IMR-90 (cell line): ENCODE measurements around the gene NT5DC1. TPM values are rescaled to one million over a fixed set of nuclear protein-coding genes. Genes with fewer than 3 reads are reported as not detected.

Source experiments
- ATAC-seq: fragments of 200-7000 bp; cut with Tn5 transposase; 2 replicates; pipeline ENCODE4 v1.9.1; 2020; ENCODE audit warnings: low read depth, mild to moderate bottlenecking, moderate library complexity
- BruUV-seq: library from RNA; stranded (reverse); fragments of 400-500 nt; replicated peaks from 2 replicates; lab custom pipeline; 2021; lab: Mats Ljungman, UMichigan
- CTCF ChIA-PET: fragments of 300-600 bp; formaldehyde crosslinking; extraction: SDS; loops from one replicate; lab custom pipeline; 2021; ENCODE audit warnings: antibody characterized with exemption; lab: Yijun Ruan, JAX
- POLR2A ChIA-PET: fragments of 300-600 bp; sonication (Branson Sonifier 250); formaldehyde crosslinking; loops from one replicate; lab custom pipeline; 2022; ENCODE audit warnings: antibody characterized with exemption; ENCODE audit not compliant: unreplicated experiment; lab: Charles Lee
- DNase-seq: peaks from one replicate; pipeline ENCODE4 v3.0.0; 2013
- H2AFZ ChIP-seq: replicated peaks from 2 replicates; pipeline ENCODE3; 2013; ENCODE audit warnings: low read length, mild to moderate bottlenecking; ENCODE audit not compliant: poor library complexity
- H2AK5ac ChIP-seq: 2 replicates; pipeline ENCODE4 v1.6.1; 2013; ENCODE audit warnings: low read depth, low read length, inconsistent platforms
- H2AK9ac ChIP-seq: replicated peaks from 2 replicates; pipeline ENCODE3; 2013; ENCODE audit warnings: mild to moderate bottlenecking, low read depth, low read length, moderate library complexity; ENCODE audit not compliant: poor library complexity
- H2BK120ac ChIP-seq: 2 replicates; pipeline ENCODE4 v1.6.1; 2013; ENCODE audit warnings: low read depth, low read length, inconsistent platforms
- H2BK15ac ChIP-seq: 3 replicates; pipeline ENCODE4 v1.6.1; 2013; ENCODE audit warnings: low read depth, low read length, inconsistent platforms
- H2BK20ac ChIP-seq: 2 replicates; pipeline ENCODE4 v1.6.1; 2013; ENCODE audit warnings: low read depth, mild to moderate bottlenecking, inconsistent platforms, low read length, moderate library complexity
- H2BK5ac ChIP-seq: 2 replicates; pipeline ENCODE4 v1.6.1; 2013; ENCODE audit warnings: mild to moderate bottlenecking, low read depth, low read length, inconsistent platforms; ENCODE audit not compliant: poor library complexity, severe bottlenecking
- H3K14ac ChIP-seq: replicated peaks from 2 replicates; pipeline ENCODE4 v1.6.1; 2013; ENCODE audit warnings: low read depth, low read length, inconsistent platforms
- H3K18ac ChIP-seq: 2 replicates; pipeline ENCODE4 v1.6.1; 2013; ENCODE audit warnings: low read depth, low read length, control low read depth
- H3K23ac ChIP-seq: 2 replicates; pipeline ENCODE4 v1.6.1; 2013; ENCODE audit warnings: low read depth, low read length, inconsistent platforms
- H3K27ac ChIP-seq: 2 replicates; pipeline ENCODE4 v1.5.1; 2013; ENCODE audit warnings: mild to moderate bottlenecking, control low read depth, low read length; ENCODE audit not compliant: insufficient read depth
- H3K27me3 ChIP-seq: 2 replicates; pipeline ENCODE4 v1.6.1; 2013; ENCODE audit warnings: low read length; ENCODE audit not compliant: control insufficient read depth, insufficient read depth
- H3K36me3 ChIP-seq: 2 replicates; pipeline ENCODE4 v1.6.1; 2013; ENCODE audit warnings: low read length, mixed read lengths; ENCODE audit not compliant: control insufficient read depth, insufficient read depth
- H3K4ac ChIP-seq: 2 replicates; pipeline ENCODE4 v1.6.1; 2013; ENCODE audit warnings: low read depth, low read length, inconsistent platforms
- H3K4me1 ChIP-seq: 2 replicates; pipeline ENCODE4 v1.6.1; 2013; ENCODE audit warnings: low read length, mixed read lengths; ENCODE audit not compliant: control insufficient read depth, insufficient read depth
- H3K4me2 ChIP-seq: 2 replicates; pipeline ENCODE4 v1.6.1; 2013; ENCODE audit warnings: low read depth, mild to moderate bottlenecking, control low read depth, low read length, moderate library complexity
- H3K4me3 ChIP-seq: 2 replicates; pipeline ENCODE4 v1.5.1; 2013; ENCODE audit warnings: low read depth, mild to moderate bottlenecking, control low read depth, low read length, moderate library complexity; ENCODE audit not compliant: insufficient read depth
- H3K56ac ChIP-seq: 2 replicates; pipeline ENCODE4 v1.6.1; 2013; ENCODE audit warnings: low read length, inconsistent platforms; ENCODE audit not compliant: insufficient read depth; ENCODE audit errors: extremely low read depth
- H3K79me1 ChIP-seq, 2 experiments: 2 replicates each; pipeline ENCODE4 v1.6.1; 2013; ENCODE audit warnings: low read length in 2 of 2, inconsistent platforms in 1 of 2, low read depth in 1 of 2
- H3K9ac ChIP-seq: 2 replicates; pipeline ENCODE4 v1.6.1; 2013; ENCODE audit warnings: low read depth, low read length, control low read depth
- H3K9me1 ChIP-seq: 2 replicates; pipeline ENCODE4 v1.6.1; 2013; ENCODE audit warnings: low read length, inconsistent platforms; ENCODE audit not compliant: insufficient read depth
- H3K9me3 ChIP-seq: 2 replicates; pipeline ENCODE4 v1.6.1; 2013; ENCODE audit warnings: low read length; ENCODE audit not compliant: control insufficient read depth, insufficient read depth
- H4K20me1 ChIP-seq: 2 replicates; pipeline ENCODE4 v1.6.1; 2013; ENCODE audit warnings: low read length, inconsistent platforms; ENCODE audit not compliant: insufficient read depth
- H4K5ac ChIP-seq: 2 replicates; pipeline ENCODE4 v1.6.1; 2013; ENCODE audit warnings: mild to moderate bottlenecking, low read depth, low read length, control low read depth
- H4K8ac ChIP-seq, 2 experiments: 2 replicates each; pipeline ENCODE4 v1.6.1; 2013; ENCODE audit warnings: low read depth in 2 of 2, low read length in 2 of 2, control low read depth in 1 of 2, inconsistent platforms in 1 of 2
- H4K91ac ChIP-seq: 2 replicates; pipeline ENCODE4 v1.6.1; 2013; ENCODE audit warnings: low read depth, low read length, inconsistent platforms; ENCODE audit not compliant: insufficient read depth
- BHLHE40 ChIP-seq: fragments of 150-350 bp; IDR thresholded peaks from 2 replicates; pipeline ENCODE4 v1.6.1; 2016; ENCODE audit warnings: mild to moderate bottlenecking, low read depth, low read length
- CEBPB ChIP-seq: IDR thresholded peaks from 2 replicates; pipeline ENCODE4 v1.6.1; 2012; ENCODE audit warnings: low read depth, low read length, improper control_type of control experiment
- ELK1 ChIP-seq: fragments of 150-350 bp; IDR thresholded peaks from 2 replicates; pipeline ENCODE4 v1.6.1; 2016; ENCODE audit warnings: low read depth, mild to moderate bottlenecking, low read length, moderate library complexity, borderline replicate concordance
- FOS ChIP-seq: fragments of 150-350 bp; IDR thresholded peaks from 2 replicates; pipeline ENCODE4 v1.6.1; 2016; ENCODE audit warnings: low read depth, low read length
- MAFK ChIP-seq: IDR thresholded peaks from 2 replicates; pipeline ENCODE4 v1.6.1; 2012; ENCODE audit warnings: low read depth, low read length, improper control_type of control experiment
- NFE2L2 ChIP-seq: fragments of 150-350 bp; IDR thresholded peaks from 2 replicates; pipeline ENCODE4 v1.6.1; 2016; ENCODE audit warnings: low read depth, mild to moderate bottlenecking, low read length
- POLR2A ChIP-seq: IDR thresholded peaks from 2 replicates; pipeline ENCODE4 v1.6.1; 2012; ENCODE audit warnings: mild to moderate bottlenecking, low read depth, low read length
- RCOR1 ChIP-seq: IDR thresholded peaks from 2 replicates; pipeline ENCODE4 v1.6.1; 2012; ENCODE audit warnings: mild to moderate bottlenecking, low read length, improper control_type of control experiment; ENCODE audit not compliant: insufficient replicate concordance
- RFX5 ChIP-seq: IDR thresholded peaks from 2 replicates; pipeline ENCODE4 v1.8.0; 2012; ENCODE audit warnings: low read depth, mild to moderate bottlenecking, low read length, moderate library complexity
- SMC3 ChIP-seq: fragments of 150-350 bp; IDR thresholded peaks from 2 replicates; pipeline ENCODE4 v1.6.1; 2016; ENCODE audit warnings: low read depth, mild to moderate bottlenecking, antibody characterized with exemption, low read length, moderate library complexity
- USF2 ChIP-seq: fragments of 150-350 bp; IDR thresholded peaks from 2 replicates; pipeline ENCODE4 v1.6.1; 2017; ENCODE audit warnings: mild to moderate bottlenecking, antibody characterized with exemption, low read length, low read depth
- dilution Hi-C: fragments of 300-500 bp; cut with HindIII; formaldehyde crosslinking; loops from one replicate; pipeline ENCODE4 v1.14.3; 2018; ENCODE audit warnings: low sequenced_read_pairs; ENCODE audit not compliant: unreplicated experiment
- in situ Hi-C: fragments of 300-500 bp; cut with MboI; formaldehyde crosslinking; loops from 3 replicates; pipeline ENCODE4 v1.14.3; 2019; ENCODE audit warnings: low sequenced_read_pairs, inconsistent platforms, mixed read lengths
- intact Hi-C: fragments of 100-400 bp; cut with micrococcal nuclease; formaldehyde crosslinking; loops from 2 replicates; pipeline ENCODE4 v1.10.0; 2022
- polyA plus RNA-seq, 3 experiments: library from polyadenylated mRNA; depleted of rRNA; stranded (reverse); fragments of >200 nt; gene quantifications; 2 replicates each; pipeline ENCODE4 v1.2.3, GENCODE V29; 2012; ENCODE audit warnings: low replicate concordance in 1 of 3
- total RNA-seq: library from RNA; depleted of rRNA; stranded (reverse); fragments of >200 nt; gene quantifications from 2 replicates; pipeline ENCODE4 v1.2.3, GENCODE V29; 2012
- TF ChIP-seq, protein P1 (sequence below): conservative IDR thresholded peaks from 2 replicates; pipeline ENCODE4 v1.5.1; 2012; ENCODE audit warnings: mild to moderate bottlenecking, low read depth, low read length, improper control_type of control experiment

The NT5DC1 gene
- total and polyA plus RNA-seq, 2 of the 4 experiments (the other 2 are of a cell fraction), result 11.7 to 16.8 TPM

- POLR2A ChIA-PET, result no interaction called here
- H3K27me3 ChIP-seq, result no peaks in the 10 kb centered on the region
- in situ Hi-C loops (no loop called here), dilution Hi-C loops (no loop called here), intact Hi-C loops (no loop called here)
- H3K23ac ChIP-seq, result 0 out of 2 replicates have a peak overlapping the region, but pooled peaks have one; percentile 5
- peaks cover 6% of the 10 kb centered on the region for H3K9me1 ChIP-seq
- H2AK9ac ChIP-seq, result no peak overlapping the region
- TF ChIP-seq POLR2A (no peak), MAFK (no peak), CEBPB (no peak), SMC3 (no peak), RFX5 (no peak), NFE2L2 (no peak), ELK1 (no peak), FOS (no peak), BHLHE40 (no peak), RCOR1 (no peak), USF2 (no peak)
- TF ChIP-seq, protein P1, sequence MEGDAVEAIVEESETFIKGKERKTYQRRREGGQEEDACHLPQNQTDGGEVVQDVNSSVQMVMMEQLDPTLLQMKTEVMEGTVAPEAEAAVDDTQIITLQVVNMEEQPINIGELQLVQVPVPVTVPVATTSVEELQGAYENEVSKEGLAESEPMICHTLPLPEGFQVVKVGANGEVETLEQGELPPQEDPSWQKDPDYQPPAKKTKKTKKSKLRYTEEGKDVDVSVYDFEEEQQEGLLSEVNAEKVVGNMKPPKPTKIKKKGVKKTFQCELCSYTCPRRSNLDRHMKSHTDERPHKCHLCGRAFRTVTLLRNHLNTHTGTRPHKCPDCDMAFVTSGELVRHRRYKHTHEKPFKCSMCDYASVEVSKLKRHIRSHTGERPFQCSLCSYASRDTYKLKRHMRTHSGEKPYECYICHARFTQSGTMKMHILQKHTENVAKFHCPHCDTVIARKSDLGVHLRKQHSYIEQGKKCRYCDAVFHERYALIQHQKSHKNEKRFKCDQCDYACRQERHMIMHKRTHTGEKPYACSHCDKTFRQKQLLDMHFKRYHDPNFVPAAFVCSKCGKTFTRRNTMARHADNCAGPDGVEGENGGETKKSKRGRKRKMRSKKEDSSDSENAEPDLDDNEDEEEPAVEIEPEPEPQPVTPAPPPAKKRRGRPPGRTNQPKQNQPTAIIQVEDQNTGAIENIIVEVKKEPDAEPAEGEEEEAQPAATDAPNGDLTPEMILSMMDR, result no peak
- H4K8ac ChIP-seq, result peak overlapping the region in 1 of 2 experiments; percentile 61; a peak in 1 of 4 replicates
- H3K4ac ChIP-seq, result 0 out of 2 replicates have a peak overlapping the region, but pooled peaks have one; percentile 1
- no TSS peak for BruUV-seq
- H3K4me1 ChIP-seq, result peaks cover 15% of the 10 kb centered on the region
- H2BK15ac ChIP-seq, result peak overlapping the region; percentile 1; the same call in 1 of the 3 replicates
- peak overlapping the region; percentile 85; the same call in 1 of the 2 replicates for H2BK20ac ChIP-seq
- no peaks in the 10 kb centered on the region for H4K20me1 ChIP-seq
- no peak overlapping the region for H3K27ac ChIP-seq
- H4K91ac ChIP-seq, result no peak overlapping the region
- no peak overlapping the region for H3K56ac ChIP-seq
- DNase-seq (peak; percentile 77), ATAC-seq (peak; percentile 44)
- no peak overlapping the region for H3K14ac ChIP-seq
- CTCF ChIA-PET, result no interaction called here
- H3K18ac ChIP-seq, result peak overlapping the region; percentile 95; the same call in 1 of the 2 replicates
- H3K9me3 ChIP-seq, result no peaks in the 10 kb centered on the region; the same call in 1 of the 2 replicates
- no peak overlapping the region for H3K9ac ChIP-seq
- H2BK5ac ChIP-seq, result peak overlapping the region; percentile 93
- H2AK5ac ChIP-seq, result no peak overlapping the region
- 0 out of 4 replicates have a peak, but pooled peaks cover 0 to 4% of the 10 kb centered on the region in 2 experiments for H3K79me1 ChIP-seq
- no peak overlapping the region for H3K4me3 ChIP-seq
- H4K5ac ChIP-seq, result peak overlapping the region; percentile 77; the same call in 1 of the 2 replicates
- no peaks in the 10 kb centered on the region for H3K36me3 ChIP-seq
- peak overlapping the region; percentile 71; the same call in 1 of the 2 replicates for H2BK120ac ChIP-seq
- no peak overlapping the region for H3K4me2 ChIP-seq
- H2AFZ ChIP-seq, result no peak overlapping the region
These were observed 11.7 kb upstream of the NT5DC1 start for GRCh38 chr6:116088946-116089345.
